Ascending aorta (tissue), 2 donors: ENCODE measurements around the gene DUS1L. TPM values are rescaled to one million over a fixed set of nuclear protein-coding genes. Genes with fewer than 3 reads are reported as not detected.
"Not testable (repeated sequence)": the region's sequence is repeated elsewhere in the genome, so short reads cannot be mapped to it uniquely, and the experiment has no call there.

ENCODE experiments used
- DNase-seq, 2 donors: peaks; one replicate each; pipeline ENCODE4 v3.0.0-alpha.2; 2019; ENCODE audit warnings: low spot score in 2 of 2
- H3K27ac ChIP-seq, 2 donors: fragments of 200-600 bp; sonication (generic); one replicate each; pipeline ENCODE4 v1.5.1; 2016 to 2017; ENCODE audit warnings: mild to moderate bottlenecking in 1 of 2
- H3K27me3 ChIP-seq: fragments of 200-600 bp; sonication (generic); one replicate; pipeline ENCODE4 v1.5.1; 2017
- H3K36me3 ChIP-seq, 2 donors: fragments of 200-600 bp; sonication (generic); one replicate each; pipeline ENCODE4 v1.5.1; 2016
- H3K4me1 ChIP-seq, 2 donors: fragments of 200-600 bp; sonication (generic); one replicate each; pipeline ENCODE4 v1.5.1; 2016 to 2017; ENCODE audit warnings: mild to moderate bottlenecking in 1 of 2
- H3K4me3 ChIP-seq, 2 donors: fragments of 200-600 bp; sonication (generic); one replicate each; pipeline ENCODE4 v1.5.1; 2016 to 2017; ENCODE audit warnings: mild to moderate bottlenecking in 1 of 2
- H3K9me3 ChIP-seq, 2 donors: fragments of 200-600 bp; sonication (generic); one replicate each; pipeline ENCODE4 v1.5.1; 2016
- intact Hi-C: fragments of 100-400 bp; cut with DNase I; formaldehyde crosslinking; loops from one replicate; pipeline ENCODE4 v1.15.1; 2023
- total RNA-seq: library from RNA; depleted of rRNA; stranded (reverse); fragments of >200 nt; gene quantifications from one replicate; pipeline ENCODE4 v1.1.0, GENCODE V29; 2016
- TF ChIP-seq, protein P1 (sequence below), 3 experiments: fragments of 200-600 bp in 2 of 3; fragments of 450-650 bp in 1 of 3; sonication (generic) in 2 of 3; IDR thresholded peaks; one replicate each; pipeline ENCODE4 v1.5.1; 2016 to 2019; ENCODE audit warnings: antibody characterized with exemption in 3 of 3, mild to moderate bottlenecking in 1 of 3, moderate library complexity in 1 of 3

Gene DUS1L
- total RNA-seq, 1 donor from 2014 or later, result 111 TPM

DNA sequence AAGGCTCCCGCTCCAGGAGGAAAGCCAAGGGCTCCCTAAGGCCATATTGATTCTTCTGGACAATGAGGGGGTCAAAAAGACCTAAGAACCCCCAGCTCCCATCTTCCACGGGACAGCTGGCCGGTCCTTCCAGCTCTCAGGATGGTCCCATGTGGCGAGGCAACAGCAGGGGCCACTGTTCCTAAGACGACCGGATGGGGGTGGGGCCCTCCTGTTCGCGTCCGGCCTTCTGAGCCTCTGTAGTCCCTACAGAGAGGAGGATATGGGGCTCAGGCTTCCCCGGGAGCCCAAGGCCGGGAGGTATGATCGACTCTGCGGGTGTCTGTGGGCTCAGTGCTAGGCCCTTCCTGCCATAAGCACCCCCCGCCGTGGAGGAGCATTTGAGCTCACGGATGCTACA lies 22.1 kb downstream of the DUS1L start:
- no peak overlapping the region for H3K27ac ChIP-seq
- H3K9me3 ChIP-seq, result no peaks in the 10 kb centered on the region
- H3K36me3 ChIP-seq, result peaks cover 7 to 16% of the 10 kb centered on the region in 2 donors
- DNase-seq, result no peak
- intact Hi-C loops, result no loop called here
- no peaks in the 10 kb centered on the region for H3K27me3 ChIP-seq
- H3K4me3 ChIP-seq, result no peak overlapping the region
- TF ChIP-seq, protein P1, sequence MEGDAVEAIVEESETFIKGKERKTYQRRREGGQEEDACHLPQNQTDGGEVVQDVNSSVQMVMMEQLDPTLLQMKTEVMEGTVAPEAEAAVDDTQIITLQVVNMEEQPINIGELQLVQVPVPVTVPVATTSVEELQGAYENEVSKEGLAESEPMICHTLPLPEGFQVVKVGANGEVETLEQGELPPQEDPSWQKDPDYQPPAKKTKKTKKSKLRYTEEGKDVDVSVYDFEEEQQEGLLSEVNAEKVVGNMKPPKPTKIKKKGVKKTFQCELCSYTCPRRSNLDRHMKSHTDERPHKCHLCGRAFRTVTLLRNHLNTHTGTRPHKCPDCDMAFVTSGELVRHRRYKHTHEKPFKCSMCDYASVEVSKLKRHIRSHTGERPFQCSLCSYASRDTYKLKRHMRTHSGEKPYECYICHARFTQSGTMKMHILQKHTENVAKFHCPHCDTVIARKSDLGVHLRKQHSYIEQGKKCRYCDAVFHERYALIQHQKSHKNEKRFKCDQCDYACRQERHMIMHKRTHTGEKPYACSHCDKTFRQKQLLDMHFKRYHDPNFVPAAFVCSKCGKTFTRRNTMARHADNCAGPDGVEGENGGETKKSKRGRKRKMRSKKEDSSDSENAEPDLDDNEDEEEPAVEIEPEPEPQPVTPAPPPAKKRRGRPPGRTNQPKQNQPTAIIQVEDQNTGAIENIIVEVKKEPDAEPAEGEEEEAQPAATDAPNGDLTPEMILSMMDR (IDR thresholded peaks at IDR 0.05), result no peak
- H3K4me1 ChIP-seq, result no peaks in the 10 kb centered on the region

DNA sequence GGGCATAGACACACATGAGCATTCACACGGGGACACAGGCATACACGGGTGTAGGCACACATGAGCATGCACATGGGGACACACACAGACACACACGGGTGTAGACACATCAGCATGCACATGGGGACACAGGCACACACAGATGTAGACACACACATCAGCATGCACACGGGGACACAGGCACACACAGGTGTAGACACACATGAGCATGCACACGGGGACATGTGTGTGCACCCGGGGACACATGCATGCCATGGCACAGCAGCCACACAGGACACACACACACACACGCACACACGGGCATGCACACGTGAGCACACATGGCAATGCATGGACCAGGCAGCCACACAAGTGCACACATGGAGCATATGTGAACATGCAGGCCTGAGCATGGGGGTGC lies 23.0 kb downstream of the DUS1L start:
- H3K4me3 ChIP-seq, result no peak overlapping the region
- H3K36me3 ChIP-seq, result peaks cover 0 to 8% of the 10 kb centered on the region in 2 donors
- intact Hi-C loops, result no loop called here
- no peak for DNase-seq
- H3K27ac ChIP-seq, result no peak overlapping the region
- H3K9me3 ChIP-seq, result no peaks in the 10 kb centered on the region
- H3K27me3 ChIP-seq, result no peaks in the 10 kb centered on the region
- TF ChIP-seq, protein P1 (IDR thresholded peaks at IDR 0.05), result no peak
- H3K4me1 ChIP-seq, result peaks cover 0 to 4% of the 10 kb centered on the region in 2 donors

DNA sequence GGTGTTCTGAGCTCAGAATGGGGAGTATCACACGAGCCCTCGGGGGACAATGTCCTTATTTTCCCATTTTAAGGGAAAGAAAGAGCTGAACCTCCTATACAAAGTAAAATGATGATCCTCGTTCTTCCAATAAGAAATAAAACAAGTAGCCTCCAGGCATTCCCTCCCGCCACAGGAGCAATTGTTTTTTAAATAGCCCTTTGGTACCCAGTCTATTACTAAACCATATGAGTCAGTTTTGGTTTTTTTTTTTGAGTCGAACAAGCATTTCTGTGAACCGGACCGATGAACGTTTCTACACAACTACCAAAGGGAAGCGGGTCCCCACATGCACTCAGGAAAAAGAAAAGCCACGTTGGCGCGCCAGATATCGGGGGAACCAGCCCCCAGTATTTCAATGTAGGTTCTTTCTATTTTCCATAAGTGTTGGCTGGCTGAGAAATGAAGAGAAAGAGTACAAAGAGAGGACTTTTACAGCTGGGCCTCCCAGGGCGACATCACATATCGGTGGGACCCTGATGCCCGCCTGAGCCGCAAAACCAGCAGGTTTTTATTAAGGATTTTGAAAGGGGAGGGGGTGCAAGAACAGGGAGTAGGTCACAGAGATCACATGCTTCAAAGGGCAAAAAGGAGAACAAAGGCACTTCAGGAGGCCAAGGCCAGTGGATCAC lies 24.3 kb downstream of the DUS1L start:
- TF ChIP-seq, protein P1 (IDR thresholded peaks at IDR 0.05), result no peak

DNA sequence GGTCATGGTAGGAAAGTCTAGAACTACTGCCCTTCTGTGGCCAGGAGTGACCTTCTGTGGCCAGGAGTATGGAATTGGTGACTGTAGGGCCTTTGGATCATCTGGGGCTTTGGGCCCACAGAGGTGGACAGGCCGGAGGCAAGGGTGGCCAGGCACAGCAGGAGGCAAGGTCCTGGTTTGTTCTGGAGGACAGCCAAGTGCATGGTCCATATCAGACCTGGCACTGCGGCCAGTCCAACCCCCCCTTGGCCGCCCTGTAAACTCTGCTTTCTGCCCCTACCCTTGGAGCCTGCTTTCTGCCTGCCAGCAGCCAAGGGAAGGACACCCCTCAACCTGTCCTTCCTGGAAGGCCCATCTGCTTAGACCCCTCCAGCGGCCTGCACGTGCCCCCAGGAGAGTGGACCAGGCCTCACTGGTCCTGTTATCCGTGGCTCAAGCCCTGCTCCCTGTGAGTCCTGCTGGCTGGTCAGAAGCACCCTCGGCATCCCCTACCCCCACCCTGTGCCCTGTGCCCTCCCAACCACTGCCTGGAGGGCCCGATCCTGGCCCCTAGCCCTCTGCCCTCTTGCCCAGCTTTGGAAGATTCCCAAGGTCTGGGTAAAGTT lies 25.8 kb downstream of the DUS1L start:
- Histone ChIP-seq H3K27ac (no peak overlapping the region), H3K36me3 (no peaks in the 10 kb centered on the region), H3K27me3 (no peaks in the 10 kb centered on the region), H3K9me3 (no peaks in the 10 kb centered on the region), H3K4me3 (no peak overlapping the region), H3K4me1 (peaks cover 12 to 16% of the 10 kb centered on the region in 2 donors)
- DNase-seq, result no peak
- intact Hi-C loops, result no loop called here
- TF ChIP-seq, protein P1 (IDR thresholded peaks at IDR 0.05), result no peak

More for the DNA sequence above, 24.3 kb downstream of the DUS1L start:
- Histone ChIP-seq H3K36me3 (no peaks in the 10 kb centered on the region), H3K4me1 (peaks cover 7 to 11% of the 10 kb centered on the region in 2 donors), H3K9me3 (no peaks in the 10 kb centered on the region), H3K27me3 (no peaks in the 10 kb centered on the region), H3K4me3 (no peak overlapping the region), H3K27ac (no peak overlapping the region)
- intact Hi-C loops, result no loop called here
- no peak for DNase-seq

DNA sequence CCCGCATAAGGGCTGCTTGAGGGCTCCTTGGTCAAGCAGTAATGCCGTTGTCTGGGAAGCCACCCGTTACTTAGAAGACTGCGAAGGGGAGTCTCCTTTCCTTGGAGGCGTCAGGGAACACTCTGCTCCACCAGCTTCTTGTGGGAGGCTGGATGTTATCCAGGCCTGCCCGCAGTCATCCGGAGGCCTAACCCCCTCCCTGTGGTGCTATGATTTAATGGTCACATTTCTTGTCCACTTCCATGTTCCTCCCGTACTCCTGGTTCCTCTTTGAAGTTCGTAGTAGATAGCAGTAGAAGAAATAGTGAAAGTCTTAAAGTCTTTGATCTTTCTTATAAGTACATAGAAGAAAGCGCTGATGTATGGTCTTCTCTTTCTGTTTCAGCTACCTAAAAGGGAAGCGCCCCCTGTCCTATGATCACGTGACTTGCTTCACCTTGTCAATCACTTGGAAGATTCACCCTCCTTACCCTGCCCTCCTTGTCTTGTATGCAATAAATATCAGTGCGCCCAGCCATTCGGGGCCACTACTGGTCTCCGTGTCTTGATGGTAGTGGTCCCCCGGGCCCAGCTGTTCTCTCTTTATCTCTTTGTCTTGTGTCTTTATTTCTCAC lies 26.7 kb downstream of the DUS1L start:
- H3K4me3 ChIP-seq, DNase-seq, H3K9me3 ChIP-seq, H3K27me3 ChIP-seq, H3K27ac ChIP-seq, H3K36me3 ChIP-seq, intact Hi-C loops: not testable (repeated sequence)
- peaks cover 12 to 16% of the 10 kb centered on the region in 2 donors for H3K4me1 ChIP-seq

DNA sequence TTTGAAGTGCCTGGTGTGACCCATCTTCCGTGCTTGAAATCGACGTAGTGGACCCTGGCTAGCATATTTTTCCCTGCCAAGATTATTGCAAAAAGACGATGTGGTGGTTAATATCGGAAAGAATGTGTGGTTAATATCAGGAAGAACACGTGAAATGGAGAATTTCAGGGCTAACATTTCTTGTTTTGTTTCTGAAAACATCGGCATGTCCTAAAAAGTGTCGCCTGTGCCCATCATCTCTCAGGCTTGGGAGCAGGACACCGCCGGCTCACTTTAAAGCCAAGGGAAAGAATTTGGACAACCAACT lies 27.8 kb downstream of the DUS1L start:
- H3K36me3 ChIP-seq, result no peaks in the 10 kb centered on the region
- intact Hi-C loops, result loop anchor here (1.0 kb wide), 2 partner anchors 15 to 60 kb away; partner anchors contain the start of genes FASN and LRRC45
- no peaks in the 10 kb centered on the region for H3K9me3 ChIP-seq
- H3K4me3 ChIP-seq, result peak overlapping the region; percentile 72 to 75
- peaks cover 12 to 16% of the 10 kb centered on the region in 2 donors for H3K4me1 ChIP-seq
- peak overlapping the region; percentile 83 to 93 for H3K27ac ChIP-seq
- no peak for DNase-seq
- TF ChIP-seq, protein P1 (IDR thresholded peaks at IDR 0.05), result no peak
- H3K27me3 ChIP-seq, result no peaks in the 10 kb centered on the region
